GM19455 (cell line): ENCODE data around the gene CCDC126.
A peak's percentile ranks its signal among the peaks of the same experiment; 100 is the strongest.
"Not testable (repeated sequence)": the region's sequence is repeated elsewhere in the genome, so short reads cannot be mapped to it uniquely, and the experiment has no call there.

ENCODE experiments used
- ATAC-seq: cut with Tn5 transposase; IDR thresholded peaks from one replicate; pipeline ENCODE4 v1.9.1; 2021; ENCODE audit not compliant: unreplicated experiment

Gene CCDC126

DNA sequence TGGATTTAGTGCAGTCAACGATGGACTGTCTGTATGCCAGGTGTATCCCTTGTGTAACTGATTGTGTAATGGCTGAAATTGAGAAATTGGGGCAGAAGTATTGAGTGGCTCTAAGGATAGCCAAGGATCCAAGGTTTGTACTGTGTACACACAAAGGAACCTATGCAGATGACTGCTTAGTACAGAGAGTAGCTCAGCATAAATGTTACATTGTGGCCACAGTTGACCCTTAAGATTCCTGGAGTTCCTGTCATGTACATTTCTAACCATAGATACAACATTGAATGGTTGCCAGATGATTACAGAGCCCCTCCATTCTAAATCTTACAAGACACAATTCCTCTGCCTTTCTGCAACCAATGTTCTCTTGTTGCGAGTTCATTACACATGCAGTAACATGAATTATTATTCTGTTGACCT lies 25.3 kb downstream of the CCDC126 start:
- no peak for ATAC-seq

DNA sequence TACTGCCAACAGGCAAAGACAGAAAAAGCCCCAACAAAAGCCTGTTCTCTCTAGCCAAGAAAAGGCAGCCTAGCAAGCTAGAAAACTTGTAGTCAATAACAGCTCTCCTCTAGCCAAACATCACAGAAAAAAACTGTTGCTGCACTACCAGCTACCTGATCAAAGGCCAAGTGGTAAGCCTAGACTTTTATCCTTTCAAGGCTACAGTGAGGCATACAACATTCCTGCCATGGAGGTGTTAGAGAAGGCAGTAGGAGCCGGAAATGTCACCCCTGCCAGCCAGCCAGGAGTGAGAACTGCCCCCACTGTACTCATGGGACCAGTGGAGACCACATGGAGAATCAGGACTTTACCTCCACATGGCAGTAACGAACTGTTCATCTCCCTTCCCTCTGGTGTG lies 31.2 kb downstream of the CCDC126 start:
- no peak for ATAC-seq

DNA sequence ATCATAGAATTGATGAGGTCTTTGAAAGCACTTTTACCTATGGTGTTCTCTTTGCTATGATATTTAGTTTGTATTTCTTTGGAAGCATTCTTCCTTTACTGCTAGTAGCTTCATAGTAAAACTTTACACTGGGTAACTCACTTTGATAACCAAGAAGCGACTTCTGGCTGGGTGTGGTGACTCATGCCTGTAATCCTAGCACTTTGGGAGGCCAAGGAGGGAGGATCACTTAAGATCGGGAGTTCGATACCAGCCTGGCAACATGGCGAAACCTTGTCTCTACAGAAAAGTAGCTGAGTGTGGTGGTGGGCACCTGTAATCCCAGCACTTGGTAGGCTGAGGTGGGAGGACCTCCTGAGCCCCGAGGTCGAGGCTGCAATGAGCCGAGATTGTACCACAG lies 36.2 kb downstream of the CCDC126 start:
- ATAC-seq, result no peak

DNA sequence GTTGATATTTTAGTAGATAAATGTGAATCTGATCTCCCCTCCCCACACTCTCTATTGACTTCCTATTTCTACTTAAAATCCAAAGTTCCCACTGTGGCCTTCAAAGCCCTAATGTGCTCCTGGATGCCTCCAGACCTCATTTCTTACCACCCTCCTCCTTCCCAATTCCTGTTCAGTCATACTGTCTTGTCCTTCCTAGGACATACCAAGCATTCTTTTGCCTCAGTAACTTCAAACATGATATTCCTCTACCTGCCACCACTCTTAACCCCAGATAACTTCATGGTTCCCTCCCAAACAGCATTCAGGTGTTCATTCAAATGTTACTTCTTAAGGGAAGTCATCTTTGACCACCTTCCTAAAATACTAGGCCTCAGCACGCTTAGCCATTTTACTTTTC lies 48.6 kb downstream of the CCDC126 start:
- no peak for ATAC-seq

DNA sequence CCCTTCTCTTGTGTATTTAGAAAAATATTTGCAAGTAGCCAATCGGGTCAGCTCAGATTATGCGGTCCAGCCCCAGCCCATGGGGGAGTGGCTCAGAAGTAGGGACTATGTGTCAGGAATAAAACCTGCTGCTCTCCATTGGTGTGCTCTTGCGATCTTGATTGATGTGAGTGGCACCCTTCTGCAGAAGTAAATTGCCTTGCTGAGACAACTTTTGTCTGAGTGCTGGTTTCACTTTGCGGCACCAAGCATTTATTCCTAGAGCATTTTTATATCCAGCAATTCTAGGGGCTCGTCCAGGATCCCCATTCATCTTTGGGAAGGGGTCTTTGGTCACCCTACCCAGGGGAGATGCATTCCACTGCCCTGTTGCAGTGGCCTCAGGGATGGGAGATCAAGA lies 56.8 kb downstream of the CCDC126 start:
- no peak for ATAC-seq

DNA sequence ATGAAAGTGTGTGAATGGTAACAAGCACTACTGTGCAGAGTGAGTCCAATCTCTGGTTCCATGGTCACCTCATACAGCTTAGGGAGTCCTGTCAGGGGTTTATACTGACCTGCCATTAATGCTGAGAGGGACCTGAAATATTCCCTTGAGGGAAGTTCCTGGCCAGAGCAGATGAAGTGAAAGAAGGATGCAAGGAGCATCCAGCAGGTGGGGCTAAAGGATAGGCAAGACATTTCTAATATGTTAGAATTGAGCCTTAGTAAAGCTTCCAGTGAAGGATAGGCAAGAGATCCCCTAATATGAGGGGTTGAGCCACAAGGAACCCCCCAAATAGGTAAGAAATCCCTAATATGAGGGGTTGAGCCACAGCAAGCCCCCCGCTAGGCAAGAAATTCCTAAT lies 57.3 kb downstream of the CCDC126 start:
- ATAC-seq, result no peak

DNA sequence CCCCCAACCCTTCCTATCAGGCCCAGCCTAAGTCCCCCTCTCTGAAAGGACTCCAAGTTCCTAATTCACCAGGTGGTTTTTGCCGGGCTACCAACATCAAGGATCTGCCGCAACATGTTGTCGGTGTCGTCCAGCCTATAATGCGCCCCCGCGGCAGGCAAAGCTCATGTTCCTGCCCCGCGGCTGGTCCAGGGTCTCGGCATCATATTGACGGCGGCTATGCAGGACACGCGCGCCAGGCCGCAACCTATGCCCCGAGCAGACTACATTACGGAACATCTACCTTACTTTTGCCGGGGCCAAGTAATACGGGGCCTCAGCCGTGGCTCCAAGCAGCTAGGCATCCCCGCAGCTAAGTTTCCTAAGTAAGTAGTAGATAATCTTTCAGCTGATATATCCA lies 58.3 kb downstream of the CCDC126 start:
- ATAC-seq, result no peak

DNA sequence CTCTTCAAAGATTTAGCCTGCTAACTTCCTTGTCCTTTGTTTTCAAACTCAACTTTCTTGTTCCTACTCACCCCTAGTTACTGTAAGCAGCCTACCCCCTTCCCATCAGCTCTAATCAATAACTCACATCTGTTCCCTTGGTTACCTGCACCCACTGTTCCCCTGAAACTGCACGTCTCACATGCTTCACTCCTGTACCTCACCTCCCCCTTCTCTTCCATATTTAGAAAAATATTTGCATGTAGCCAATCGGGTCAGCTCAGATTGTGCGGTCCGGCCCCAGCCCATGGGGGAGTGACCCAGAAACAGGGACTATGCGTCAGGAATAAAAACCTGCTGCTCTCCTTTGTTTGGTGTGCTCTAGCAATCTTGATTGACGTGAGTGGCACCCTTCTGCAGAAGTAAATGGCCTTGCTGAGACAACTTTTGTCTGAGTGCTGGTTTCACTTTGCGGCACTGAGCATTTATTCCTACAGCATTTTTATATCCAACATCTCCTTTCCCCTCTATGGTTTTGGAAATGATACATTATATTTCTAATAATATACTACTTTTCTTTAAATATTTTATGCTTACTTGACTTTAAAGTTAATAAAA lies 61.7 kb downstream of the CCDC126 start:
- ATAC-seq, result no peak

DNA sequence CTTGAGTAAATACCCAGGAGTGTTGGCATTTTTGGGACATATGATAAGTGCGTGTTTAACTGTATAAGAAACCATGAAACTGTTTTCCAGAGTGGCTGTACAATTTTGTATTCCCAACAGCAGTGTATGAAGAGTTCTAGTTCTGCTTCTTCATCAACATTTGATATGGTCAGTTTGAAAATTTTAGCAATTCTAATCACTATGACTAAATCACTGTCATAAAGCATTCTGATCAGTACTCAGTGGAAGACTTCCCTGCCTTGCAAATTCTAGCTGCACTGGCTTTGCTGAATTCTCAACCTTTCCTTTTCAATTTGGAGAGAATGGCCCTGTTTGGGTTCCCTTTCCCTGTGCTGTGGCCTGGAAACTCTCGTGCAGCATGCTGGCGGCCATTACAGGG lies 64.2 kb downstream of the CCDC126 start:
- ATAC-seq, result no peak

DNA sequence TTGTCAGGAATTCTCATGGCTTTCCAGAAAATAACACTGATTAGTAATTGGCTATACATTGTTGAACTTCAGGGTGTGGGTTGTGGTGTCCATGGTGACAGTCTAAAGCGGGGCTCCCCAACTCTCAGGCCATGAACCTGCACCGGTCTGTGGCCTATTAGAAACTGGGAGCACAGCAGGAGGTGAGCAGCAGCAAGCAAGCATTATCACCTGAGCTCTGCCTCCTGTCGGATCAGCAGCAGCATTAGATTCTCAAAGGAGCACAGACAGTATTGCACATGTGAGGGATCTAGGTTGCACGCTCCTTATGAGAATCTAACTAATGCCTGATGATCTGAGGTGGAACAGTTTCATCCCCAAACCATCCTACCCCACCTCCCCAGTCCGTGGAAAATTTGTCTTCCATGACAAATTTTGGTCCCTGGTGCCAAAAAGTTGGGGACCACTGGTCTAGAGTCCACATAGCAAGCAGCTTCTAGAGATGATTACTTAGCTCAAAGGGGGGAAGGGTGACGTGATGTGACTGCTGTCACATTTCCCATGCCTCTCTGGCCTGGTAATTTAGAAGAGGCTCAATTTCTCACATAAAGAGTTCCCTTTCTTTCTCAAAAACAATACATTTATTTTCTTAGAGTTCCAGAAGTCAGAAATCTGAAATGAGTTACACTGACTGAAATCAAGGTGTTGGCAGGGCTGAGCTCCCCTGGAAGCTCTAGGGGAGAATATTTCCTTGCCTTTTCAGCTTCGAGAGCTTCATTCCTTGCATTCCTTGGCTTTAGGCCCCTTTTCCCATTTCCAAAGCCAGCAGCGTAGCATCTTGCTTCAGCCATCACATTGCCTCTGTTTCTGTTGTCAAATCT lies 65.2 kb downstream of the CCDC126 start:
- no peak for ATAC-seq

DNA sequence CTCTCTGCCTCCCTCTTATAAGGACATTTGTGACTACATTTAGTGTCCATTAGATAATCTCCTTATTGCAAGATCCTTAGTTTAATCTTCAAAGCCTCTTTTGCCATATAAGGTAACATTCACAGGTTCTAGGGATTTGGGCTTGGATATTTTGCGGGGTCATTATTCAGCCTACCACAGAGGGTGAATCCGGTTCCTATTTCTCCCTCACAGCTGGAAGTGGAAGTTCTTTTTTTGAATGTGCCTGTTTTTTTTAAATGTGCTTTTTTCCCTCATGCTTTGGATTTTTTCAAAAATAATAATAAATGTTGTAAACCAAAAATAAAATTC lies 65.8 kb downstream of the CCDC126 start:
- no peak for ATAC-seq

DNA sequence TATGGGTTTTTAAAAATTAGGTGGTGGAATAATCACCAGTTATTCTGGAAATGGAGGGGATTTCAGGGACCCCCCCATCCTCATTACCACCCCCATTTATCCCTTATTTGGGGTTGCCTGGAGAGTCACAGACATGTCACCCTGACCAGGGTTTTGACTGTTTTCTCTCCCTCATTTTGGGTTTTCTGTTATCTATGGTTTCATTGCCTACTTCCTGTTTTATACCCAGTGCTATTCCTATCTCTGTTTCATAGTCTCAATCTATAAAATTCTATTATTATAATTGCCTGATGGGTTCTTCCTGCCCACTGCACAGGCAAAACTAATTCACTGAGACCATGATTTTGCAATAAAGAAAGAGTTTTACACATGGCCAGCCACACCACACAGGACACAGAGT lies 66.9 kb downstream of the CCDC126 start:
- ATAC-seq, result no peak

DNA sequence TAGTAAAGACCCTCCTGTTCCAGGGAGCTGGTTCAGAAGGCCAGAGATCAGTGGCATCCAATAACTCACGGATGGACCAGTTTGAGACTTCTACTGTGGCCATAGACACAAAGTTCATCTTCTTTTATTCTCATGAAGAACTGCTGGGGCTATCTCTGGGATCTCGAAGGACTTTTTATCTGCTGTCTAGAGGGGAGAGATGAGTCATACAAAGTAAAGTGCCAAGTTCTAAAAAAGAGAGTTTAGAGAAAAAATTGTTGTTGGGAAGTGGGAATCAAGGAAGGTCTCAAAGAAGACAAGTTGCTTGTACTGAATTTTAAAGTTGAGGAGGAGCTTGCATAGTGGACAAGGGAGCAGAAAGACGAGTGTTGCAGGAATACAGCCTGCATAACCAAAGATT lies 74.9 kb downstream of the CCDC126 start:
- no peak for ATAC-seq

DNA sequence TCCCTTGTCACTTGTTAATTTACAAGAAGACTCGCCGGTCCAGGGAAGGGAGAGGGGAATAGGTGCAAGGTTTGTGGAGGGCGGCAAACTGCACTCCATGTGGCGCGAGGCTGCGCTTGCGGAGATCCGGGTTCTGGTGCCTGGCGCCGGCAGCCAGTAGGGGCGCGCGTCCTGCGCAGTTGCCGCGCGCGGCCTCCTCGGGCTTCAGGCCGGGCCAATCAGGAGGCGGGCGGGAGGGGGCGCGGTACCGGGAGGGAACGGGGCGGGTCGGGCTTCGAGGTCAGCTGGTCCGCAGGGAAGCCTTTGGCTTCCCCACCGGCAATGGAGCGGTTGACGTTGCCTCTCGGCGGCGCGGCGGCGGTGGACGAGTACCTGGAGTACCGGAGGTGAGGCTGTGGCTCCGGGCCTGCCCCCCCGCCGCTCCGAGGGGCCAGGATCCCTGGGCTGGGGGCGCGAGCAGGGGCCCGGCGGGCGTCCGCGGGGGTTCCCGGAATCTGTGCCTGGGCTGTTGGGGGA lies 82.8 kb downstream of the CCDC126 start, which contains the start of gene FAM221A:
Gene FAM221A (plus strand): TSS at position 302 of the 516 bp plus-strand sequence. CDS start 20 bp downstream, at position 322.
- peak; percentile 98 for ATAC-seq

DNA sequence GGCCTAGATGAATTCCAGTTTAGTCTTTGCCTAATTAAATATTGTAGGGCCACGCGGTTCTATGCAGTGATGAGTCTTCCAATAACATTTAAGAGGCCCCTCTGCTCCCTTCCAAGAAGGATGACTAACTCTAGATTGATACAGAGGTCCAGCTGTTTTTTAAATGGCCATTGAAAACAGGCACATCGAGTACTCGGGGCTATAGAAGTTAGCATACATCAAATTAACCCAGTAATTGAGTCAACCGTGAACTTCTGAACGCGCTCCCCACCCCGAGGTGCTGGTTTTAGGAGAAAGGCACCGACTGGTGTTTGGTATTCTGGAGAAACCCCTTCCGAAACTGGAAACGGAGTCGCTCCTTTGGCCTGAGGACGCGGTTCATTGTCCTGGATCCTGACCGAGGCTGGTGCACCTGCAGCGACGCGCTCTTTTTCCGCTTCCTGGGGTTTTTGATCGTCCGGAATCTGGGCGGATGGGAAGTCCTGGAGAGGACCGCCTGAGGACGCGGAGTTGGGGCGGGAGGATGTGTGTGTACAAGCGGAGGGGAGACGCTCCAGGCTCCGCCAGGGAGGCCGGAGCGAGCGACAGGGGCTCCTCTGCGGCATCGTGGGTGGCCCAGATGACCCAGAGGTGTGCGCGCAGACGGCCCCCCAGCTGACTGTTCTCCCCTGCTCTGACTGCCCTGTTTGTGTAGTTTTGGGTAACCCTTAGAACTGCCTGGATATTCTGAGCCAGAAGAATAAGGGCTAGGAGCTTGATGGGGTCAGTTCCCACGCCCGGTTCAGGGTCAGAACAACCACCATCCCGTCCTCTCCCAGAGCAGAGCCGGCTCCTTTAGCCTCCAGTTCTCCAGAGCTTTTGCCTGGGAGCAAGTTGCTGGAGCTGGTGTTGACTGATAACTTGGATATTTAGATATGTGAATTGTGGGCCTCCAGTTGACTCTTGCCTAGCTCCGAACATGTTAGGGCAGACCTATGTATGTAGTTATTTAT lies 83.5 kb downstream of the CCDC126 start:
- ATAC-seq, result peak; percentile 44

DNA sequence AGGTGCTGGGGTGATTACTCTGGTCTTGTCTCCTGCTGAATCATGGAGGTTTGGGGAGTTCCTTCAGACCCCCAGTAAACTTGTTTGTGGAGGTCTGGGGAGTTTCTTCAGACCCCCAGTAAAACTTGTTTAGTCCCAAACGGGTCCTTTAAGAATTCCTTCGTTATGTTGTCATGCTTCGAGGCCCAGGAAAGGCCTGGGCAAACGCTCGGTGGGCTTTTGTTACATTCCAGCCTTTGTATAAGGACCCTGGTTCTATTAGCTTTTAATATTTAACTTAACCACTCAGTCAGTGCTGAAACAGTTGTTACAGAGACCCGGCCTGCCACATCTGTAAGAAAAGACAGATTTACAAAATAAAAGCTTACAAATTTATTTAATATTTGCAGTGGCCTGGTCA lies 86.9 kb downstream of the CCDC126 start:
- ATAC-seq, result not testable (repeated sequence)

DNA sequence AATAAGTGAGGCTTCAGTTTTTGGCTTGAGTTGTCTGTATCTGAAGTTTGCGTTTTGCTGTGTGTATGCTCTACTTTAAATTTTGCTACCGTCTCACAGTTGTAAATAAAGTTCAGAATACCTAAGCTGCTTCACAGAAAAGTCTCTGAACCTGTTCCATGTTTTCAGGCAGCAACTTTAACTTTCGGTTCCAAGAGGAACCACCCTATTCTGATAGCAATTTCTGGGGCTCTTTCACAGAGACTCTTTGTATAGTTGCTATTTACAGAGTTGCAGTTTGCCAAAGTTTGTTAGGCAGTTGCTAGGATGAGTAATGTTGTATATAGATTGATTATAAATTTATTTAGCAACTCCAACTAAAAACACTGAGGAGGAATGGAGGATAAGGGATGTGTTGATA lies 88.5 kb downstream of the CCDC126 start:
- no peak for ATAC-seq

DNA sequence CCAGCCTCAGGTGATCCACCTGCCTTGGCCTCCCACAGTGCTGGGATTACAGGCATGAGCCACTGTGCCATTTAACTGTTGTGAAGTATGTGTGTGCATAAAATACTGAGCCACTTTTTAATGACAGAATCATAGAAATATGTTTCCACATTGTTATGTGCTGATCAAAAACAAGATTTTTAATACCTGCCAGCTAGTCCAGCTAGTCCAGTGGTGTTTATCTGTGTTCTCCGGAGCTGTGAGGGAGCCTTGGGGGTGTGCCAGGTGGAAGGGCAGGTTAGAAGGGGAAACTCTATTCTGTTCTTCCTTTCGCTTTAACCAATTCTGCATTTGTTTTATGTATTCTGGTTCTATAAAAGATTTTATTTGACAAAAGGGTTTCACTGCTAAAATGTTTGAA lies 89.8 kb downstream of the CCDC126 start:
- no peak for ATAC-seq

DNA sequence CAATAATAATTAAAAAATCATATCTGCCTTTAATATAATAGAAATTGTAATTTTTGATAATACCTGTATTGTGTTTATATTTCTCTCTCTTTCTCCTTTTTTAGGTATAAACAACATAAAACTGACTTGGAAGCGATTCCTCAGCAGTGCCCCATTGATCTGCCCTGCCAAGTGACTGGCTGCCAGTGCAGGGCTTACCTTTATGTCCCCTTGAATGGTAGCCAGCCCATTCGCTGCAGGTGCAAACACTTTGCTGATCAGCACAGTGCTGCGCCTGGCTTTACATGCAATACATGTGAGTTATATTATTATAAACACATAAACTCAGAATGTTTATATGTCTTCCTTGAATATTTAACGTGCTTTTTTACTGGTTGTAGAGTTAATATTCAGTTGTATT lies 92.0 kb downstream of the CCDC126 start:
- no peak for ATAC-seq

DNA sequence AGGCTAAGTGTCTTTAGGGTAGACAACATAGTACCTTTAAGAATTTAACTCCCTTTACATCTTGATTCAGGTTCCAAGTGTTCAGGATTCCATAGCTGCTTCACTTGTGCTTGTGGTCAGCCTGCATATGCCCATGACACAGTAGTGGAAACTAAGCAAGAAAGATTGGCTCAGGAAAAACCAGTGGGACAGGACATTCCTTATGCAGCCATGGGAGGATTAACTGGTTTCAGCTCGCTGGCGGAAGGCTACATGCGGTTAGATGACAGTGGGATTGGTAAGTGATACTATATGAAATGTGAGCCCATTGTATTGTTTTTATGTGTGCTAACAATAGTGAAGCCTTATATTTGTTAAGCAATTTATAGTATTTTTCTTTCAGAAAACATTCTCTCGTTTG lies 94.1 kb downstream of the CCDC126 start:
- no peak for ATAC-seq

DNA sequence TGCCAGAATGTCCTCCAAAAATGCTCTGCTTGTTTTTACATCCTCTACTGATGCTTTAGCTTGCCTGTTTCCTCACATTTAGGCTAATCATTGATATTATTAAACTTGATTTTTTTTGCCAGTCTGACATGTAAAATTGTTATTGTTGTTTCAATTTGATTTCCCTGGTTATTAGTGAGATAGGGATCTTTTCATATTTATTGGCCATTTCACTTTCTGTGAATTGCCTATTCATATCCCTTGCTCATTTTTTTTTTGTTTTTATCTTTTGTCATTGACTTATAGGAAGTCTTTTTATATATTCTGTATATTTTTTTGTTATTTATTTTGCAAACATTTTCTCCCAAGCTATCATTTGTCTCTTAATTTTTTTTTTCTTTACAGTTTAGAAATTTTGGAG lies 96.0 kb downstream of the CCDC126 start:
- ATAC-seq, result no peak
